ENCODE results near the gene NFS1.

- TF ChIP-seq CTCF (IDR thresholded peaks at IDR 0.05) (no peak), POLR2A (IDR thresholded peaks at IDR 0.05; ENCODE audit: low read depth) (no peak)
Measured at GRCh38 chr20:35629427-35630145, 69.6 kb downstream of the NFS1 start.

All from esophagus muscularis mucosa (tissue), 3 donors.